Astrocyte (in vitro differentiated cells and primary cell): ENCODE results near the gene ABCA1. TPM values are rescaled to one million over a fixed set of nuclear protein-coding genes. Genes with fewer than 3 reads are reported as not detected.

ENCODE experiments used
- DNase-seq: peaks from one replicate; pipeline ENCODE4 v3.0.0-alpha.2; 2010; ENCODE audit warnings: low read depth
- FAIRE-seq: peaks from 2 replicates; lab custom pipeline; 2011; peaks lifted over from hg19 to GRCh38; lab: Jason Lieb, UNC
- H2AFZ ChIP-seq: 2 replicates; pipeline ENCODE4 v1.6.0; 2012; ENCODE audit warnings: low read depth, low read length, inconsistent platforms
- H3K27ac ChIP-seq: 2 replicates; pipeline ENCODE4 v1.5.1; 2011; ENCODE audit warnings: low read depth, low read length, inconsistent platforms
- H3K27me3 ChIP-seq: 2 replicates; pipeline ENCODE4 v1.6.0; 2011; ENCODE audit warnings: low read length, inconsistent platforms; ENCODE audit not compliant: insufficient read depth
- H3K36me3 ChIP-seq: 2 replicates; pipeline ENCODE4 v1.5.1; 2011; ENCODE audit warnings: low read length, inconsistent platforms; ENCODE audit not compliant: insufficient read depth
- H3K4me1 ChIP-seq: 2 replicates; pipeline ENCODE4 v1.5.1; 2011; ENCODE audit warnings: low read length, inconsistent platforms; ENCODE audit not compliant: insufficient read depth
- H3K4me2 ChIP-seq: 2 replicates; pipeline ENCODE4 v1.6.0; 2012; ENCODE audit warnings: low read length, inconsistent platforms
- H3K4me3 ChIP-seq: 2 replicates; pipeline ENCODE4 v1.5.1; 2011; ENCODE audit warnings: low read depth, mild to moderate bottlenecking, low read length, inconsistent platforms; ENCODE audit not compliant: insufficient read depth
- H3K79me2 ChIP-seq: 2 replicates; pipeline ENCODE4 v1.6.0; 2012; ENCODE audit warnings: mild to moderate bottlenecking, low read length, inconsistent platforms; ENCODE audit not compliant: insufficient read depth
- H3K9ac ChIP-seq: 2 replicates; pipeline ENCODE4 v1.6.0; 2012; ENCODE audit warnings: mild to moderate bottlenecking, low read length, inconsistent platforms
- H3K9me3 ChIP-seq: 2 replicates; pipeline ENCODE4 v1.5.1; 2012; ENCODE audit warnings: low read depth, mild to moderate bottlenecking, low read length, inconsistent platforms; ENCODE audit not compliant: insufficient read depth
- H4K20me1 ChIP-seq: 2 replicates; pipeline ENCODE4 v1.6.0; 2012; ENCODE audit warnings: low read length, inconsistent platforms; ENCODE audit not compliant: insufficient read depth
- H3K27ac Mint-ChIP-seq: one replicate; pipeline ENCODE4 v1.8.0; 2021; ENCODE audit warnings: mild to moderate bottlenecking, mixed read lengths; ENCODE audit not compliant: unreplicated experiment
- H3K27me3 Mint-ChIP-seq: one replicate; pipeline ENCODE4 v1.8.0; 2021; ENCODE audit warnings: low read depth, mixed read lengths; ENCODE audit not compliant: unreplicated experiment
- H3K36me3 Mint-ChIP-seq: one replicate; pipeline ENCODE4 v1.8.0; 2021; ENCODE audit warnings: low read depth, mixed read lengths; ENCODE audit not compliant: unreplicated experiment
- H3K4me1 Mint-ChIP-seq: one replicate; pipeline ENCODE4 v1.8.0; 2021; ENCODE audit warnings: low read depth, mixed read lengths; ENCODE audit not compliant: unreplicated experiment
- H3K4me3 Mint-ChIP-seq: one replicate; pipeline ENCODE4 v1.8.0; 2021; ENCODE audit warnings: mild to moderate bottlenecking, moderate library complexity, mixed read lengths; ENCODE audit not compliant: unreplicated experiment
- H3K9me3 Mint-ChIP-seq: one replicate; pipeline ENCODE4 v1.8.0; 2021; ENCODE audit warnings: mild to moderate bottlenecking, mixed read lengths; ENCODE audit not compliant: unreplicated experiment
- EZH2 ChIP-seq: IDR thresholded peaks from 2 replicates; pipeline ENCODE4 v1.6.1; 2012; ENCODE audit warnings: mild to moderate bottlenecking, low read length, inconsistent platforms; ENCODE audit not compliant: insufficient read depth
- total RNA-seq: library from RNA; stranded (reverse); gene quantifications from 2 replicates; pipeline ENCODE4 v1.2.1, GENCODE V29; 2021
- TF ChIP-seq, protein P1 (sequence below): IDR thresholded peaks from 2 replicates; pipeline ENCODE4 v1.5.1; 2011; ENCODE audit warnings: low read depth, mild to moderate bottlenecking, inconsistent platforms, low read length, moderate library complexity; ENCODE audit not compliant: insufficient read depth

Gene ABCA1
- total RNA-seq, 1 donor from 2014 or later, result 109 TPM

DNA sequence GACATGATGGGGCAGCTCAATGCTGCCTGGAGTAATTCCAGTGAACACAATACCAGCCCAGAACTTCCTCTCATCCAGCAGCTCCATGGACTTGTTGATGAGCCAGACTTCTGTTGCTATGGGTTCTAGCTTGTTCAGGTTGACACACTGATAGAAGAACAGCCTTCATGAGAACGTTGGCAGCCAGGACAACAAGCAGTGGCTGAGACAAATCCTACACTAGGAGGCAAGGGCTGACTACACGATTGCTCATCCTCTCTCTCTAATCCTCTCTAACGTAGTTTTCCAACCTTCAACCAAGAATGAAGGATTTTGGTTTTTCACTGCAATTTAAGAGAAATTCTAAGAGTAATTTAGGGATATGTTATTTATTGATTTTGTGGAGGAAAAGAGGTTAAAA is 96.3 kb downstream of the ABCA1 start:
- Histone ChIP-seq H3K4me2 (no peak overlapping the region), H3K4me1 (peaks cover 30% of the 10 kb centered on the region), H3K4me3 (no peak overlapping the region), H3K9ac (no peak overlapping the region), H3K27ac (no peak overlapping the region), H3K9me3 (no peaks in the 10 kb centered on the region), H3K36me3 (peaks cover 42% of the 10 kb centered on the region), H4K20me1 (peaks cover 14% of the 10 kb centered on the region), H3K27me3 (no peaks in the 10 kb centered on the region), H3K79me2 (no peaks in the 10 kb centered on the region), H2AFZ (no peak overlapping the region)
- peaks cover 53% of the 10 kb centered on the region for H3K4me1 Mint-ChIP-seq
- H3K27ac Mint-ChIP-seq, result peak overlapping the region; percentile 80
- H3K27me3 Mint-ChIP-seq, result no peaks in the 10 kb centered on the region
- H3K4me3 Mint-ChIP-seq, result no peak overlapping the region
- peak; percentile 60 for DNase-seq
- peak; percentile 87 for FAIRE-seq
- TF ChIP-seq, protein P1, sequence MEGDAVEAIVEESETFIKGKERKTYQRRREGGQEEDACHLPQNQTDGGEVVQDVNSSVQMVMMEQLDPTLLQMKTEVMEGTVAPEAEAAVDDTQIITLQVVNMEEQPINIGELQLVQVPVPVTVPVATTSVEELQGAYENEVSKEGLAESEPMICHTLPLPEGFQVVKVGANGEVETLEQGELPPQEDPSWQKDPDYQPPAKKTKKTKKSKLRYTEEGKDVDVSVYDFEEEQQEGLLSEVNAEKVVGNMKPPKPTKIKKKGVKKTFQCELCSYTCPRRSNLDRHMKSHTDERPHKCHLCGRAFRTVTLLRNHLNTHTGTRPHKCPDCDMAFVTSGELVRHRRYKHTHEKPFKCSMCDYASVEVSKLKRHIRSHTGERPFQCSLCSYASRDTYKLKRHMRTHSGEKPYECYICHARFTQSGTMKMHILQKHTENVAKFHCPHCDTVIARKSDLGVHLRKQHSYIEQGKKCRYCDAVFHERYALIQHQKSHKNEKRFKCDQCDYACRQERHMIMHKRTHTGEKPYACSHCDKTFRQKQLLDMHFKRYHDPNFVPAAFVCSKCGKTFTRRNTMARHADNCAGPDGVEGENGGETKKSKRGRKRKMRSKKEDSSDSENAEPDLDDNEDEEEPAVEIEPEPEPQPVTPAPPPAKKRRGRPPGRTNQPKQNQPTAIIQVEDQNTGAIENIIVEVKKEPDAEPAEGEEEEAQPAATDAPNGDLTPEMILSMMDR, result no peak
- no peak for TF ChIP-seq EZH2
- no peaks in the 10 kb centered on the region for H3K9me3 Mint-ChIP-seq
- H3K36me3 Mint-ChIP-seq, result peaks cover 41% of the 10 kb centered on the region

DNA sequence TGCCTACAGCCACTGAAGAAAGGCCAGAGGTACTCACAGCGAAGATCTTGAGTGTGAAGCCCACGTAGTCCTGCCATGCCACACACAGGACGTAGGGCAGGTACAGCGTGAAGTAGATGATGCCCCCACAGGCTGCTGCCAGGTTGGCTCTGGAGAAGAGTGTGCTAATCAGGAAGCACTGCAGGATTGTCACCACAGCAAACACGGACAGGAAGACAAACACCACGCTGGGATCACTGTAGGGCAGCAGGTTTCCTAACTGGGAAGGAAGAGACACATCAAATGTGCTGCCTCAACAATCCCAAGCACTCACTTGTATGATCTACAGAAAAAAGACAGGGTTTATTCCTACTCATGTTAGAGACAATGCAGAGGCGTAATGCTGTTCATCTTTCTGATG is 101.0 kb downstream of the ABCA1 start:
- peak overlapping the region; percentile 21 for H3K4me3 Mint-ChIP-seq
- Histone ChIP-seq H3K79me2 (no peaks in the 10 kb centered on the region), H3K27me3 (no peaks in the 10 kb centered on the region), H2AFZ (no peak overlapping the region), H3K4me3 (no peak overlapping the region), H4K20me1 (peaks cover 11% of the 10 kb centered on the region), H3K27ac (no peak overlapping the region), H3K9ac (no peak overlapping the region), H3K9me3 (no peaks in the 10 kb centered on the region), H3K4me2 (no peak overlapping the region), H3K4me1 (peaks cover 23% of the 10 kb centered on the region), H3K36me3 (peaks cover 66% of the 10 kb centered on the region)
- H3K36me3 Mint-ChIP-seq, result peaks cover 63% of the 10 kb centered on the region
- H3K4me1 Mint-ChIP-seq, result peaks cover 35% of the 10 kb centered on the region
- no peaks in the 10 kb centered on the region for H3K27me3 Mint-ChIP-seq
- peak overlapping the region; percentile 41 for H3K27ac Mint-ChIP-seq
- DNase-seq (no peak), FAIRE-seq (no peak)
- TF ChIP-seq EZH2, result no peak
- TF ChIP-seq, protein P1, result no peak
- H3K9me3 Mint-ChIP-seq, result no peaks in the 10 kb centered on the region

DNA sequence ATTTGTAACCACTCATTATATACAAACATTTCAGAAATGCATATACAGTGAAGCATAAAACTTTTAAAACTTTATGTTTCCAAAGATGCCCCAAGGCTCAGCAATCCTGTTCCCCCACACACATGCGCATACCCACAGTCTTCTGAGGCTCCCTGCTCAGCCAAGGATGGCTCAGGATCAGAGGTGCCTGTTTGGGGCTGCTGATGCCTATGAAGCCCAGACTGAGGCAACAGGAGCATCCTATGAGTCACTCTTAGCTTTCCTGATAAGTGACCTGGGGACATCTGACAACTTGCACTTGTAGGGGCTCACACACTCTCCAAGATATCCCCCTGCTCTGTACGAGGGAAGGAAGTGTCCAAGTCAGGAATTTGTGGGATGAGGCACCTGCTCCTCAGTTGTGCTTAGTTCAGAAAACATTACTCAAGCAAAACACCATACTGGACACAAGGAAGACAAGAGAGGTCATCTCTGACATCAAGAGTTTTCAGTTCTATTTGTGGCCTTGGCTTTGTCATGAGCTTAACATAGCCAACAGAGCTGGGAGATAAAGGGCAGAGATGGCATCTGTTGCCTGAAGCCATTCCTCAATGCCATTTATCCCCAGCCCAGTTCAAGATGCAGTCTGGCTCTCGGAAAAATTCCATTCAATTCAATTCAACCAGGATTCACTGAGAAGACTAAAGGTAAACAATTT is 101.7 kb downstream of the ABCA1 start:
- Mint-ChIP-seq H3K9me3 (no peaks in the 10 kb centered on the region), H3K4me1 (peaks cover 28% of the 10 kb centered on the region), H3K4me3 (no peak overlapping the region), H3K27ac (no peak overlapping the region), H3K27me3 (no peaks in the 10 kb centered on the region), H3K36me3 (peaks cover 61% of the 10 kb centered on the region)
- Histone ChIP-seq H3K79me2 (no peaks in the 10 kb centered on the region), H3K9me3 (no peaks in the 10 kb centered on the region), H3K9ac (no peak overlapping the region), H2AFZ (no peak overlapping the region), H3K4me2 (no peak overlapping the region), H3K27me3 (no peaks in the 10 kb centered on the region), H3K4me3 (no peak overlapping the region), H3K4me1 (peaks cover 17% of the 10 kb centered on the region), H4K20me1 (peaks cover 6% of the 10 kb centered on the region), H3K27ac (no peak overlapping the region), H3K36me3 (peaks cover 68% of the 10 kb centered on the region)
- DNase-seq (no peak), FAIRE-seq (no peak)
- TF ChIP-seq EZH2, result no peak
- TF ChIP-seq, protein P1, result no peak
